CD4-positive, alpha-beta T cell treated with Interleukin-2 at 100 ng/mL for 4 hours (primary cell): ENCODE results near the gene ZKSCAN3.
"Not testable (repeated sequence)": the region's sequence is repeated elsewhere in the genome, so short reads cannot be mapped to it uniquely, and the experiment has no call there.

Experiments used
- DNase-seq: peaks from one replicate; pipeline ENCODE4 v3.0.0-alpha.2; 2020; ENCODE audit warnings: low spot score

The ZKSCAN3 gene

GRCh38 chr6:28349892-28350737 lies at the start of gene ZKSCAN3:
Gene ZKSCAN3, plus strand, starts transcription at chr6:28349947. Its CDS starts 9,640 bp downstream, at chr6:28359587.
- peak; percentile 86 for DNase-seq

GRCh38 chr6:28303570-28303969 lies 46.2 kb upstream of the ZKSCAN3 start:
- DNase-seq, result peak; percentile 12

GRCh38 chr6:28306363-28306762 lies 43.4 kb upstream of the ZKSCAN3 start:
- DNase-seq, result not testable (repeated sequence)

GRCh38 chr6:28311139-28311823 lies 38.5 kb upstream of the ZKSCAN3 start:
- no peak for DNase-seq

GRCh38 chr6:28312939-28313338 lies 36.8 kb upstream of the ZKSCAN3 start:
- no peak for DNase-seq

- no peak for DNase-seq
Measured at GRCh38 chr6:28315628-28316027, 34.1 kb upstream of the ZKSCAN3 start.

GRCh38 chr6:28317866-28318265 lies 31.9 kb upstream of the ZKSCAN3 start:
- not testable (repeated sequence) for DNase-seq

- DNase-seq, result no peak
Measured at GRCh38 chr6:28322661-28323060, 27.1 kb upstream of the ZKSCAN3 start.

GRCh38 chr6:28323813-28324424 lies 25.8 kb upstream of the ZKSCAN3 start:
- DNase-seq, result no peak

- no peak for DNase-seq
Measured at GRCh38 chr6:28326371-28326948, 23.3 kb upstream of the ZKSCAN3 start.

- DNase-seq, result no peak
Measured at GRCh38 chr6:28330041-28330440, 19.7 kb upstream of the ZKSCAN3 start.

GRCh38 chr6:28333047-28333446 lies 16.7 kb upstream of the ZKSCAN3 start:
- no peak for DNase-seq

- DNase-seq, result no peak
Measured at GRCh38 chr6:28333599-28334018, 16.1 kb upstream of the ZKSCAN3 start.

- DNase-seq, result no peak
Measured at GRCh38 chr6:28334286-28335039, 15.3 kb upstream of the ZKSCAN3 start.

GRCh38 chr6:28335040-28335563 lies 14.6 kb upstream of the ZKSCAN3 start:
- no peak for DNase-seq

- peak; percentile 89 for DNase-seq
Measured at GRCh38 chr6:28335564-28336283, 14.0 kb upstream of the ZKSCAN3 start, which contains the start of gene ZSCAN31. Gene ZSCAN31, minus strand, starts transcription at chr6:28336148. Its CDS starts 6,465 bp downstream, at chr6:28329683.

GRCh38 chr6:28336284-28337120 lies 13.2 kb upstream of the ZKSCAN3 start:
- peak; percentile 42 for DNase-seq

GRCh38 chr6:28337121-28337520 lies 12.6 kb upstream of the ZKSCAN3 start:
- DNase-seq, result no peak

- DNase-seq, result no peak
Measured at GRCh38 chr6:28340310-28341095, 9.2 kb upstream of the ZKSCAN3 start.
